OCI-LY1 (cell line): Measurements from ENCODE around the gene FAT1.

Experiments used
- EZH2 ChIP-seq: fragments of 200-600 bp; sonication (generic), shearing (Covaris generic); IDR thresholded peaks from 2 replicates; pipeline ENCODE4 v1.8.0; 2017; ENCODE audit warnings: borderline replicate concordance, mixed run types, mild to moderate bottlenecking, antibody characterized with exemption, low read length, moderate library complexity, mixed read lengths
- TF ChIP-seq, protein P1 (sequence below): fragments of 200-600 bp; sonication (generic), shearing (Covaris generic); IDR thresholded peaks from 2 replicates; pipeline ENCODE4 v1.5.1; 2017; ENCODE audit warnings: mild to moderate bottlenecking, antibody characterized with exemption, low read length, moderate library complexity, mixed read lengths

DNA sequence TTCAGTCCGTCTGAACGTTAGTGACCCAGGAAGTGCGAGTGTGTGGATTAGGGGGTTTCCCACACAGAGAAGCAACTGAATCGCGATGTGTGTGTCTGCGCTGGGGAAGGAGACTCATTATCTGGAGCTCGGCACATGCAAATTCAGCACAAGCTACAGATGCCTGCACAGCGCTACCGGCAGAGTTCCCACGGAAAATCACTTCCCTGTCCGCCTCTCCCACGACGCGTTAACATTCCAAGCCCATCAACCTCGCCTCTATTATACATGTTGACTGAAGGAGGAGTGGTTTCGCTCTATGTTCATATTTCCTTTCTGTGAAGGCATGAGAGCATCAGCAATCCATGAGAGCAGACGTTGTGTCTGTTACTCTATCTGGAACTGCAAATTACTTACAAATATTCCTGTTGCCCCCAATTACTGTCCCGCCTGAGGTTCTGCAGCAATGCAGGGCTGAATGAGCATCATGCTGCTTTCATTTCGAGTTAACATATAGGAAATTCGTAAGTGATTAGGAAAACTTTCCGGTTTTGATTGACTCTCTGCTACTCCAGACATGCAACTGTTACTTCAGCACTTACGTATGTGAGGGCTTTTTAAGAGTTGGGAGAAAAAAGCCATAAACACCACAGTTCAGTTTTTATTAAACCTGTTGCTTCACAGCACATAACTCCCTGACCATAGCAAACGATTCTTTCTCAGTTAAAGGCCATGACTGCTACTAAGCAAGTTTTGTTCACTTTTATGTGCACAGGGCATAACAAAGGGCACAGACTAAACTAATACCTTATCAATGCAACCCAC lies 153.3 kb downstream of the FAT1 start:
- TF ChIP-seq, protein P1, sequence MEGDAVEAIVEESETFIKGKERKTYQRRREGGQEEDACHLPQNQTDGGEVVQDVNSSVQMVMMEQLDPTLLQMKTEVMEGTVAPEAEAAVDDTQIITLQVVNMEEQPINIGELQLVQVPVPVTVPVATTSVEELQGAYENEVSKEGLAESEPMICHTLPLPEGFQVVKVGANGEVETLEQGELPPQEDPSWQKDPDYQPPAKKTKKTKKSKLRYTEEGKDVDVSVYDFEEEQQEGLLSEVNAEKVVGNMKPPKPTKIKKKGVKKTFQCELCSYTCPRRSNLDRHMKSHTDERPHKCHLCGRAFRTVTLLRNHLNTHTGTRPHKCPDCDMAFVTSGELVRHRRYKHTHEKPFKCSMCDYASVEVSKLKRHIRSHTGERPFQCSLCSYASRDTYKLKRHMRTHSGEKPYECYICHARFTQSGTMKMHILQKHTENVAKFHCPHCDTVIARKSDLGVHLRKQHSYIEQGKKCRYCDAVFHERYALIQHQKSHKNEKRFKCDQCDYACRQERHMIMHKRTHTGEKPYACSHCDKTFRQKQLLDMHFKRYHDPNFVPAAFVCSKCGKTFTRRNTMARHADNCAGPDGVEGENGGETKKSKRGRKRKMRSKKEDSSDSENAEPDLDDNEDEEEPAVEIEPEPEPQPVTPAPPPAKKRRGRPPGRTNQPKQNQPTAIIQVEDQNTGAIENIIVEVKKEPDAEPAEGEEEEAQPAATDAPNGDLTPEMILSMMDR, result no peak
- TF ChIP-seq EZH2, result no peak
